Measurements from ENCODE around the gene U2AF2. TPM values are rescaled to one million over a fixed set of nuclear protein-coding genes. Genes with fewer than 3 reads are reported as not detected.

U2AF2 gene
- total and polyA plus RNA-seq, 2 of the 8 experiments (the other 6 are each of a cell fraction or from before 2014, with no cell fraction given): 162 to 252 TPM

- Histone ChIP-seq H2AFZ (ENCODE audit: low read length) (no peak overlapping the region), H3K36me3 (ENCODE audit: control insufficient read depth in 2 of 4, insufficient read depth in 4 of 4, low read length in 3 of 4) (peaks cover 7 to 33% (median 26%) of the 10 kb centered on the region in 4 experiments; a peak in 7 of 8 replicates), H4K8ac (ENCODE audit: extremely low read depth, insufficient read depth, low read length) (no peak overlapping the region), H4K20me1 (replicated peaks in 1 of 2; ENCODE audit: control insufficient read depth in 1 of 2, insufficient read depth in 2 of 2, low read length in 2 of 2) (peaks cover 11 to 35% of the 10 kb centered on the region in 2 experiments), H3K23ac (ENCODE audit: insufficient read length) (no peak overlapping the region), H2BK20ac (ENCODE audit: low read length) (no peak overlapping the region), H3K9me3 (ENCODE audit: insufficient read depth in 2 of 2, low read depth in 1 of 2, low read length in 1 of 2) (no peaks in the 10 kb centered on the region), H2BK15ac (ENCODE audit: low read length) (no peak overlapping the region), H3K56ac (replicated peaks; ENCODE audit: insufficient read length, low read depth, low read length) (no peak overlapping the region), H2BK5ac (ENCODE audit: low read depth, low read length) (no peak overlapping the region), H2BK12ac (ENCODE audit: low read depth, low read length) (no peak overlapping the region), H4K91ac (replicated peaks; ENCODE audit: insufficient read length, low read length) (no peak overlapping the region), H3K79me1 (ENCODE audit: low read depth, low read length) (peaks cover 18% of the 10 kb centered on the region), H3K79me2 (ENCODE audit: control insufficient read depth in 1 of 2, insufficient read depth in 2 of 2, low read length in 2 of 2) (peaks cover 11 to 67% of the 10 kb centered on the region in 2 experiments), H3K27ac (ENCODE audit: low read depth, low read length) (no peak overlapping the region), H3K4me1 (replicated peaks in 1 of 4; ENCODE audit: control insufficient read depth in 3 of 4, insufficient read depth in 4 of 4, low read length in 3 of 4) (no peaks in the 10 kb centered on the region; a peak in 1 of 7 replicates), H3K4me3 (ENCODE audit: extremely low read depth in 1 of 4, insufficient read depth in 2 of 4, low read depth in 3 of 4, low read length in 4 of 4) (no peak overlapping the region), H3K9ac (replicated peaks in 1 of 4; ENCODE audit: extremely low read depth in 1 of 4, low read depth in 3 of 4, low read length in 3 of 4) (no peak overlapping the region), H4K5ac (ENCODE audit: insufficient read length, low read depth, low read length) (no peak overlapping the region), H3K14ac (ENCODE audit: insufficient read length) (no peak overlapping the region), H3K18ac (ENCODE audit: extremely low read depth, low read length) (no peak overlapping the region), H3K4me2 (ENCODE audit: insufficient read depth in 1 of 2, low read depth in 2 of 2, low read length in 2 of 2) (no peak overlapping the region), H3K23me2 (ENCODE audit: low read depth, low read length) (no peaks in the 10 kb centered on the region), H3K27me3 (replicated peaks in 1 of 4; ENCODE audit: control insufficient read depth in 3 of 4, extremely low read depth in 1 of 4, insufficient read depth in 3 of 4, low read length in 3 of 4) (no peaks in the 10 kb centered on the region), H3K4ac (replicated peaks; ENCODE audit: insufficient read length, low read depth, low read length) (no peak overlapping the region), H2AK5ac (ENCODE audit: low read depth, low read length) (no peak overlapping the region), H2BK120ac (replicated peaks; ENCODE audit: low read depth, low read length) (no peak overlapping the region)
- ChIA-PET POLR2A (ENCODE audit: partially characterized antibody) (interaction anchor here (0.7 to 1.5 kb wide), 8 partner anchors 10 to 24 kb away, joined by 3 to 4 read pairs (median 3); no protein-coding TSS in a partner anchor), CTCF (ENCODE audit: partially characterized antibody) (interaction anchor here (0.6 to 1.4 kb wide), 6 partner anchors 17 to 474 kb away, joined by 3 to 5 read pairs (median 3); no protein-coding TSS in a partner anchor)
- 91% methylated on average over 9 of the region's 9 CpGs; no CpG with 5 or more reads in 1 of the 2 experiments for WGBS, 2 experiments (ENCODE audit: extremely low coverage in 1 of 2, insufficient coverage in 1 of 2, insufficient read length in 1 of 2, insufficient replicate concordance in 2 of 2, low coverage in 1 of 2, low lambda C conversion rate in 2 of 2, missing lambda C conversion rate in 1 of 2)
- DNase-seq (ENCODE audit: low read depth in 1 of 2, low spot score in 2 of 2): no peak
- no peak for FAIRE-seq
- no peak for TF ChIP-seq EZH2 (IDR thresholded peaks at IDR 0.05; ENCODE audit: low read depth, low read length, severe bottlenecking)
- TF ChIP-seq ASH2L (IDR thresholded peaks at IDR 0.05; ENCODE audit: low read length): no peak
- no peak for TF ChIP-seq GABPA (IDR thresholded peaks at IDR 0.05; ENCODE audit: borderline replicate concordance, insufficient read depth, low read length)
- no peak for TF ChIP-seq TCF12 (IDR thresholded peaks at IDR 0.05; ENCODE audit: low read depth, low read length)
- TF ChIP-seq RFX5 (IDR thresholded peaks at IDR 0.05; ENCODE audit: borderline replicate concordance, low read depth, low read length): no peak
- no peak for TF ChIP-seq EP300 (IDR thresholded peaks at IDR 0.05; ENCODE audit: borderline replicate concordance in 1 of 2, low read depth in 2 of 2, low read length in 2 of 2)
- TF ChIP-seq USF2 (IDR thresholded peaks at IDR 0.05; ENCODE audit: low read length): no peak
- no peak for TF ChIP-seq SP1 (IDR thresholded peaks at IDR 0.05; ENCODE audit: low read depth, low read length)
- TF ChIP-seq SAP30 (IDR thresholded peaks at IDR 0.05; ENCODE audit: insufficient read depth, insufficient replicate concordance, low read length): no peak
- no peak for TF ChIP-seq KDM1A (IDR thresholded peaks at IDR 0.05; ENCODE audit: borderline replicate concordance, low read length)
These were observed 26.6 kb downstream of the U2AF2 start for GRCh38 chr19:55681131-55682092.

Measured in H1 (cell line).